HG03108 (cell line): ENCODE results near the gene DAGLA.
A peak's percentile ranks its signal among the peaks of the same experiment; 100 is the strongest.

Experiments used
- ATAC-seq: cut with Tn5 transposase; IDR thresholded peaks from one replicate; pipeline ENCODE4 v1.9.1; 2021; ENCODE audit warnings: moderate library complexity; ENCODE audit not compliant: unreplicated experiment

The DAGLA gene

DNA sequence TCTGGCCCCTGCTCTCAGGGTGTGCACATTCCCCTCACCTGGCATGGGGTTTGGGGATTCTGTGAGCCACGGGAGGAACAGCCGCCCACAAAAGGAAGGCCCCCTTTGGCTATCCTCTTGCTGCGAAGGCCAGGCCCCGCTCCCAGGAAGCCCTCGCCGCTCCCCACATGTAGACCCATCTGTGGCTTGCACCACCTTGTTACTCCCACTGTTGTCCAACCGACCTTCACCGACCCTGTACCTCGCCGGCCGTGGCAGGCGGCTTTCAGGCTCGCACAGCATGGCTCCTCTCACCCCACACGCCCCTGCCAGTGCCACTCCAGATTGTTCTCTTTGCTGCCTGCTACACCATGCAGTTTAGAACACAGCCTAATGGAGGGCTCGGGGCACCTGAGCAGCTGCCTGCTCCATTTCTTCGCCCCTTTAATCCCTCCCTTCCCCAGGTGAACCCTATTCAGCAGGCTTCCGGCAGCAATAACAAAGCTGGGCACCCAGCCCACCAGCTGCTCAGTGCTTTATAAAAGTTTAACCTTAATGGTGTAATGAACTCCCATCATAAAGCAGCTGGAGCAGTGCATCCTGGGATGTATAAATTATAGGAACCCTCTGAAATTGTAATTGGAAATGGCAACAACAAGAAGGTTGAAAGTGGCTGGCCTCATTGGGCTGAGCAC, 10.7 kb downstream of the DAGLA start:
- no peak for ATAC-seq

DNA sequence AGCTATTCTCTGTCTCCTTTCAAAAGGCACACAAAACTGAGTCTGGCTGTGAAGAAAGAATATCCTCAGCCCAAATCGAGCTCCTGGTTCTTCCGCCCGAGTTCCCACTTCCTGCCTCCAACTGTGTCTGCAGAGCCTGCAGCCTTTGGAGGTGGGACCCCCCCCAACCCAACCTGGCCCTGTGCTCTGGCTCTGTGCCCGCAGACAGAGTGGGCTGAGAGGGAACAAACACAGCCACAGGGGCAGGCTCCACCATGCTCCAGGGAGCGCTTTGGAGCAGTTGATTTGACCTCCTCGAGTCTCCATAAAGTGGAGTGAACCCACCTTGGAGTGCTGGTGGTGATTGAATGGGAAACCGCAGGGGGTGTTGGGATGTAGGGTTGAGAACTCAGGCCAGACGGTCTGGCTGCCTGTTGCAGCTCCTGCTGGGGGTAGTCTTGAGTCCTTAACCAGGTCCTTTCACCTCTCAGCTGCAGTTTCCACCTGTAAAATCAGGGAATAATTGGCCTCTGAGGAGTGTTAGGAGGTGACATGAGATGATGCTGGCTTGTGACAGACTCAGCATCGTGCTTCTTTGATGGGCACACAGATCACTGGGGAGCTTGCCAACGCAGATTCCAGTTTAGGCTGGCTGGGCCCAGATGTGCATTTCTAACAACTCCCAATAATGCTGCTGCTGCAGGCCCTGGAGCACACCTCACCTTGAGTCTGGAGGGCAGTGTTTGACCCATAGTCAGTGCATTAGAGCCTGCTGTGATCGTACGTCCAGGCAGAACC, 11.4 kb downstream of the DAGLA start:
- no peak for ATAC-seq

DNA sequence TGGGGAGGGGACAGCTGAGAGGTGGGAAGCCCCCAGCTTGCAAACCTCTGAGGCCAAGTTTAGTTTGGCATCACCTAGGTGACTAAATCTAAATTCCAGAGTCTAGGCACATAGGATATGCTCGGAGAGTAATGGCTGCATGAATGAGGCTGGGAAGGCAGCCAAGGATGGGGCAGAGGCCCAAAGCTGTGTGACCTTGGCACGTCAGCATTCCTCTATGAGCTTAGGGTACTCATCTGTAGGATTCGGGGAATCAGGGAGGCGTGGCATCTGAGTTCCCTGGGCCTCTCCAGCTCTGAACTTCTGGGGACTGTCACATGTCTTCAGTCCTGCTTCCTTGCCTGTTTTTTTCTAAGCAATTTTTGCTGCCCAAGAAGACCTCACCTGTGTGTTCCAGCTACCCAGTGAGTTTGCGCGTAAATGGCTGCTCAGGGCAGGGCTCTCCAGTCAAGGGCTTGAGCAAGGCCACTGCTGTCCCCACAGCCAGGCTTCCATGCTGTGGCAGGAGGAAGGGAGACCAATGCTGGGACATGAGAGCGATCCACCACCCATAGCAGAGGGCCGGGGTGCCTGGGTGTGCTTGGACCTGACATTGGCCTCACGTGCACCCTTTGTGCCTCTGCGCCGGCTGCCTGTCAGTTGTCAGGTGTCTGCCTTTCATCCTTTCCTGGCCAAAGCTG, 13.9 kb downstream of the DAGLA start:
- ATAC-seq = no peak

DNA sequence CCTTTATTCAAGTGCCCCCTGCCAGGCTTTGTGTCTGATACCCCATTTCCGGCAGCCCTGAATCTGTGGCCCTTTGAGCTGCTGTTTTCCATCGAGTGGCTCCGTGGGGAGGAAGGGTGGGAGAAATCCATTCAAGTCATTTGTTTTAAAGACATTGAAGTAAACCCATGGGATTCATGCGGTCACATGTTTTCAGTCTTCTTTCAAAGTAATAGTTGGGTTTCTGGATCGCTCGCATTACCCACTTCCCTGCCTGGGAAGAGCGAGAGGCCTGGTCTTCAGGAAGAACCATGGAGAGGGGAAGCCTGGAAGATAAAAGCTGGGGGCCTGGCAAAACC, 14.4 kb downstream of the DAGLA start:
- ATAC-seq = no peak

DNA sequence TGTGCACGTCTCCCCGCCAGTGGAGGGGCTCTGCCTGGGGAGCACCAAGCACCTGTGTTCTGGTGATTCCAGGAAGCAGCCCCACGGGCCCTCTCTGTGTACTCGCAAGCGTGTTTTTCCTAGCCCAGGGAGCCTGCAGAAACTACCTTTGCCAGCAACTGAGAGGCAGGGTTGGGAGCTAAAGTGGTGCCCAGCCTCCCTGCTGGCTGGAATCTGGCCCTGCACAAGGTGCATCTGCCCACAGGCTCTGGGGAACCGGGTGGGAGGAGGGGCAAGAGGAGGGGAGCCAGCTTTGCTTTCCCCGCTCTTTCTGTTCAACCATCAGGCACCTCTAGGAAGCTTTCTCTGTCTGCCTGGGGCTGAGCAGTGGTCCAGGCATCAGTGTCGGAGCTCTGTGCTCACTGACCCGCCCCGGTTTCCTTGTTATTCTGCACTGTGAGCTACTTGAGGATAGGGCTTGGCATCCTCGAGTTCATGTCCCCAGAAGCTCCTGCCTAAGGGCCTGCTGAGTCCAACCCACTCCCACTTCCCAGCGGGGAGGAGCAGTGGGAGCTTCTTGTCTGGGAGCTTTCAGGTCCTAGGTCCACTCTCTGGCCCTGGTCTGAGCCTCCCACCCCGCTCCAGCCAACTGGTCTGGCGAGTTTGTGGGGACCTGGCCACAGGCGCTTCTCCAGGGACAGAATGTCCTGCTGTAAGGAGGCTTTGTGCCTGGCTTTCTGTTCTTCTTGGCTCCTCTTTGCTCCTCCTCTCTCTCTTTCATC, 14.9 kb downstream of the DAGLA start:
- no peak for ATAC-seq

DNA sequence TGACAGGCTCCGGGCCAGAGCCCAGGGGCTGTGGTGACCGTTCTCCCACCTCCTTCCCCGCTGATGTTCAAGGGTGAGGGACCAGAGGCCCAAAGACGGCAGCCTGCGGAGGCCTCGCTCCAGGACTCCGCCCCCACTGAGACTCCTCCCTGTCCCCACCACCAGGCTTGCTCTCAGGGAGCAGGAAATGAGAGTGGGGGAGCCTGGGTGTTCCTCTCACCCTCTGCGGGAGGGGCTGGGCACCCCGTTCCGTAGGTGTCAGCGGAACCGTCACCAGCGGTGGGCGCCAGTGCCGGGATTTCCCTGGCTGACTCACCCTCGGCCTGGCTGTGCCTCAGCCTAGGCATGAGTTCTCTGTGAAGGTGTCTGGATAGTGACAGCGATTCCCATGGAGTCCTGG, 15.7 kb downstream of the DAGLA start:
- peak; percentile 78 for ATAC-seq

DNA sequence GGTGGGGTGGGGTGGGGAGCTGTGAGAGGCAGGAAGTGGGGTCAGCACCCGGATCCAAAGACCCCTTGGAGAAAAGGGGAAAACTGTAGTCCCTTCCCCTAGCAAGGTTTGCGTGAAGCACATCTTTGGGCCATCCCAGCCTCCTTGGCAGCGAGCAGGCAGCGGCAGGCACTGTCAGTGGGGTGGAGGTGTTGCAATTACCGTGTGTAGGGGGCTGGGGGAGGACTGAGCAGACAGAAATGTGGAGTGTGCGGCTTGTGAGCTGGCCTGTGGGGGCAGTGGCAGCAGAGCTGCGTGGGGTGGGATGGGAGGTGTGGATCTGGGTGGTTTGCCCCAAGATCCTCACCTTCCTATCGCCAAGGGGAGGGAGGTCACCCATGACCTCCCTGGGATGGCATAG, 16.4 kb downstream of the DAGLA start:
- no peak for ATAC-seq

DNA sequence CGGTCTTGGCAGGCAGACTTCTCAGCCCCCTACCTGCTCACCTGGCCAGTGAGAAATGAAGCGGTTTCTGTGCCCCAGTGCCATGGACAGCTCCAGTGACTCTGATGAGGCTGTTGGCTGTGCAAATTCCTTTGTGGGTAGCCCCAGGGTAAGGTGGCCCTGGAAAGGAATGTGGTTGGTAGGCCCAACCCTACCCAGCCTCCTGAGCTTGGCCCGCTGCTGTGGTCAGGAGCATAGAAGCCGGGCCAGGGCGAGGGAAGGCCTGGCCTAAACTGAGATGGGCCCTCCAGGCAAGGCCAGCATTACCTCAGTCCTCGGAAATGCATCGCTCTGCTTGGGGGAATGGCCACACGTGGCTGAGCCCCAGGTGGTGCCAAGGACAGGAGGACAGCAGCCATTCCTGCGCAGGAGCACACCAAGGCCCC, 16.9 kb downstream of the DAGLA start:
- ATAC-seq = no peak

DNA sequence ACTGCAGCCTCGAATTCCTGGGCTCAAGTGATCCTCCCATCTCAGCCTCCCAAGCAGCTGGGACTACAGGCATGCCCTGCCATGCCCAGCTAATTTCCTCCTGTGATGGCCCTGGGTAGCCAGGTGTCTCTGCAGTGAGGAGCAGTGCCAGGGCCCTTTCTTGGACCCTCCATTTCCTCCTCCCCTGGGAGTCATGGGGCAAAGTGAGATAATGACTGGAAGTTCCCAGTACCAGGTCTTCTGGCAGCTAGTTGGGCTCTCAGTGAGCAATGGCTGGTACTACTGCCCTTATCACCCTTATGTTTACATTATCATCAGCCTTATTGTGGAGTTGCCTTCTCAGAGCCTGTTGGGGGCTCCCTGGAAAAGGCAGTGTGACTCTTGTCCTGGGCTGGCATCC, 17.6 kb downstream of the DAGLA start:
- ATAC-seq = no peak

DNA sequence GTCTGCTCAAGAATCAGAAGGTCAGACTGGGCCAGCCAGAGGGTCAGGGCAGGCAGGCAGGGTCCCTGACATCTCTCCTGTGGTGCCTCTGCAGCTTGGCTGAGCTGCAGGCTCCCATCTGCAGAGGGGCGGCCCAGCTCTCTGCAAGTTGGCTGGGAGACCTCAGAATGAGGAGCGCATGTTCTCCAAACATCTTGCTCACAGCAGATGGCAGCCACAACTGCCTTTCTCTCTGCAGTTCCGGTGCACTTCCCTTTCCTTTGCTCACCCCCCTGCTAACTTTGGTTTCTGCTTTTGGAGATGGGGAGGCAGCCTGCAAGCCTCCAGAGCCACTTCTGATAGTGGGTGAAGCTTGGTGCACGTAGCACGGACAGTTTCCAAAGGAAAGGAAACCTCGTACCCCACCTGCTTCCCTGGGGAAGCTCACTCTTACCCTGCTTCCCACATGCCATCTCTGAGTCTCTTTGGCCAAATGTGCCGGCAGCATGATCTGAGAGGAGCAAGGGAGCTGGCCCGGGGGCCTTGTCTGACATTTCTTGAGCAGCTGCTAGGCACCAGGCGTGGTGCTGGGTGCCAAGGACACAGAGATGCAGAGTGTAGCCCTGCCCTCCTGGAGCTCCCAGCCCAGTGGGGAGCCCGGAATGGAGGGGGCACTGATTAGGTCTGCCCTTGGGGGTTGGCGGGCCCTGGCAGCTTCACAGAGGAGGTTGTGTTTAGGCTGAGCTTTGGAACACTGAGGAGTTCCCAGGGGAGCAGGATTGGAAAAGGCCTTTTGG, 18.2 kb downstream of the DAGLA start:
- no peak for ATAC-seq

DNA sequence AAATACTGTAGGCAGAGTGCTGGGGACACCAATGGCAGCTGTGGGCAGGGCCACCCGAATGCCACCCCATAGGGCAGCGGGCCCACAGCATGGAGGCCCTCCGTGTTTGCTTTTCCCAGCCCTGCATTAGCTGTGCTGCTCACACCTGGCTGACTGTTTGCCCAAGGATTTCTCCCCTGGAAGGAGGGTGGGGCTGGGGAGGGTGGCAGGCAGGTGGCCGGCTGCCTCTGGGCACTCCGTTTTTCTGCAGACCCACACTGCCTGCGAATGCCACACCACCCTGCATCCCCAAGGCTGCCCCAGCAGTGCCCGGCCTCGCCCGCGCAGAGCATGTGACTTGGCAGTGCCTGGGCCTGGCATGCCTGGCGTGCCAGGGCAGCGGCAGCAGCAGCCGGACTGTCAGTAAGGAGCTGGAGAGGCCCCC, 19.6 kb downstream of the DAGLA start:
- no peak for ATAC-seq

DNA sequence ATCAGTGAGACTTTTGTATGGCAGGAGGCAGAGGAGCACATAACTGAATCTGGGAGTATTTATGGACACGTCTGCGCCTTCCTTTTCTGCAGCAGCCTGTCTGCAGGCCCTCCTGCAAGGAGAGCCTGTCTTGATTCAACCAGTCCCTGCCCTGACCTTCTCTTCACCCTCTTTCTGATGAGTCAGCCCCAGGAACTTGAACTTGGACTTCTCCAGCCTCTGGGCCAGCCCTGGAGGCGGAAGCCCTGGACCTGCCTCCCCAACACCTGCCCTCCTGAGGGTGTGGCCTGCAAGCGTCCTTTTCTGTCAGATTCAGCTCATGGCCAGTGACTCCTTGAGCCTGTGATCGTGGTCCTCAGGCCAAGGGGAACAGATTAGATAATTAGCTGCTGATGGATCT, 20.0 kb downstream of the DAGLA start:
- ATAC-seq = no peak

DNA sequence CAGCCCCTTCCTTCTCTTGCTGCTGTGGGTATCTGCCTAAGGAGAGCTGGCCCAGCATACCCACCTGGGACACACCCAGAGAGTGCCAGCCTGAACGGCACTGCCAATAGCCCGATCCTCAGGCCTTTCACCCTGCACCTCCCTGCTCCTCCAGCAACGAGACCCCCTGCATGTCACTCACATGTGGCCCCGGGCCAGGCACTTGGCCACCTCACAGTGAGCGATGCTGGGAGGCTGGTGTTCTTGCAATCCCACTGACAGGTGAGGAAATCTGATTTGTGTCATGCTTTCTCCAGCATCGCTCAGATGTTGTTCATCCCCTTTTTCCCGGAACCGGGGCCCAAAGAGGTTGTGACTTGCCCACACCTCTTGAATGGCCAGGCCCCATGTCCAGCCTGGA, 20.5 kb downstream of the DAGLA start:
- ATAC-seq = no peak

DNA sequence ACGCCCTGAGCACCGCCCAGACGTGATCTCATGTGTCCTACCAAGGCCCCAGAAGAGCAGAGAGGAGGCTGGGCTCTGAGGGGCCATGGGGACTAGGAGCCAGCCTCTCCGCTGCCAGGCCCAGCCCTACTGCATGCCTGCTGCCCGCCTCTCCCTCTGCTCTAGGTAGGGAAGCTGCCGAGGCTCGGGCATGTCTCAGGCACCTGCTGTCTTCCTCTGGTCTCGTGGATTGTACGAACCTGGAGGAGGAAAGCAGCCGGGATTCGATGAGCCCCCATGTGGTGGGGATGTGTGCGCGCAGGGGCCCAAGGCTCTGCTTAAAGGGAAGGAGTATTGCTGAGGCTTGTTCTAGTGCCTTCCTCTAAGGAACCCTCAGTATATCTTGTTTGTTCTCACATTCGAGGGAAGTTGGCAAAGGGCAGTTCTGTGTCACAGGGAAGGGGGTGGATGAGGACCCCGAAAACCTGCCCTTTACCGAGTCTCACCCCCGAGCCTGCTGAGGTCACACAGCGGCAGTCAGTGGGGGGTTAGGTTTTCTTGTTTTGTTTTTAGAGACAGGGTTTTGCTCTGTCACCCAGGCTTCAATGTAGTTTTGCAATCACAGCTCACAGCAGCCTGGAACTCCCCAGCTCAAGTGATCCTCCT, 21.2 kb downstream of the DAGLA start:
- ATAC-seq = no peak

DNA sequence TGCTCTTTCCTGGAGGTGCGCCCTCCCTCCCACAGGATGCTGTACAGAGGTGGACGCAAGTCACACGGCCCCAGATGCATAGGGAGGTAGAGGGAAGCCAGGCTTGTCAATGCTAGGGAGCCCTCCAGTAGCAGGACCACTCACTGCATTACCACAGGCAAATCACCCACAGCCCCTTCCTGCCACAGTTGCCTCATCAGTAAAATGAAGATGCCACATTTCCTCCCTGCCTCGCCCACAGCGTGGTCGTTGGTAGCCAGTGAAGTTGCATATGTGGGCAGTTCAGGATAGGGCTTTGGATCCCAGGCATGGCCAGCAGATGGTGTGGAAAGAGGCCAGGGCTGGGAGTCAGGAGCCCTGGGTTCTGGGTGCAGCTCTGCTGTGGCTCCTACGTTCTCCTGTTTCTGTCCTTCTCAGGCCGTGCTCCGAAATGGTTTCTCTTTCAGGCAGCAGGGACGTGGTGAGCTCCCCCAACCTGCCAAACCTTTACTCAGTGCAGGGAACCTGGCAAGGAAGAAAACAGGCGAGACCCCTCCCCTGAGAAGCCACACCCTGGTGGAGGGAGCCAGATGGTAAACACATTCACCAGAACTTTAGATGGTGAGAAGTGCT, 22.6 kb downstream of the DAGLA start:
- no peak for ATAC-seq

DNA sequence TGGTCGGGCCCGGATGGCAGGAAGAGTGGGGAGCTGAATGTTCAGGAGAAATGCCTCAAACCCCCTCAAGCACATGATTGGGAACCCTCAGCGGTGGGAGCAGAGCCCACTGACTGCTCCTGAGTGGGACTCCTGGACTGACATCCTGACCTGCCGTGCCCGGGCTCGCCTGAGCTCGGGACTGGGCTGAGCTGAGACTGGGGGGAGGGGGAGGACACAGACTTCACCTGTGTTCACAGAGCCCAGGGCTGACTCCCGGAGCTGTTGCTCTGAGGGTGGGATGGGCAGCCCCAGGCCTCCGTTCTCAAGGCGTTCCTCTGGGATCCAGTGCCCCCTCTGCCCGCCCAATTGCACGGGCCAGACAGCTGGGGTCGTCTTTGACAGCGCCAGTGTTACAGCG, 24.6 kb downstream of the DAGLA start:
- ATAC-seq = no peak

DNA sequence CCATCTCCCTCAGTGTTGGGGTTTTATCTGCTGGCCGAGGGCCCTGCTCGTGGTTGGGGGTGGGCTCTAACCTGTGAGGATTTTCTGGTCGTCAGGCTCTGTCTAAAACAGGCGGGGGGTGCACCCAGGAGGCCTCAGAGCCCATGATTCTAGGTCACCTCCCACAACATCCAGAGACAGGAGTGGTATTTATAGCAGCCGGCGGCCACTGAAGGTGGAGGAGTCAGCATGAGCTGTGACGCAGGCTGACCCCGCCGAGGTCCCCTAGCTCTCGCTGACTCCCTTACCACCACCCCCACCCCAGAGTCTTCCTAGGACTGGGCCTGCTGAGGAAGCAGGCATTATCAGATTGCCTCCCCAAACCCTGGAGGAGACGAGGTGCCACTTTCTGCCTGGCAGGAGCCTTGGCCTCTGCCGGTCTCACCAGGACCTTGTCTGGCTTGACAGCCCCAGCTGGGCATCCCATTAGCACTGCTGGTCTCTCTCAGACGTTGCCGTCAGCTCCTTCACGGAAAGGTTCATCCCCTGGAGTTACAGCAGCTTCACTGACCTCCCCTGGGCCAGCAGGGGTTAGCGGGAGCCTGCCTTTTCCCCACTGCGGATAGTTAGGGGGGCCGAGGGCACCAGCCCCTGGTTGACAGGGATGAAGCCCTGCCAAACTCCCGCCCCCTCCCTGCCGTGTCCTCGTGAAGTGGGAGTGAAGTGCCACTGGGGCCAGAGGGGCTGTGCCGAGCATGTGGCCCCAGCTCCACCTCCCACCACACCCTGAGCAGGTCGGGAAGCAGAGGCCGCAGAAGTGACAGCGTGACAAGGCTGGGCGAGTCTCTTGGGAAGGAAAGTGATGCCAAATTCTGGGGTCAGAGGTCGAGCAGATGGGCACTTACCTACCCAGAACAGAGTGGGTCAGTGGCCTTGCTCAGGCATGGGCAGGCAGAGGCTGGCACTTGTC, 26.5 kb downstream of the DAGLA start:
- ATAC-seq = no peak

DNA sequence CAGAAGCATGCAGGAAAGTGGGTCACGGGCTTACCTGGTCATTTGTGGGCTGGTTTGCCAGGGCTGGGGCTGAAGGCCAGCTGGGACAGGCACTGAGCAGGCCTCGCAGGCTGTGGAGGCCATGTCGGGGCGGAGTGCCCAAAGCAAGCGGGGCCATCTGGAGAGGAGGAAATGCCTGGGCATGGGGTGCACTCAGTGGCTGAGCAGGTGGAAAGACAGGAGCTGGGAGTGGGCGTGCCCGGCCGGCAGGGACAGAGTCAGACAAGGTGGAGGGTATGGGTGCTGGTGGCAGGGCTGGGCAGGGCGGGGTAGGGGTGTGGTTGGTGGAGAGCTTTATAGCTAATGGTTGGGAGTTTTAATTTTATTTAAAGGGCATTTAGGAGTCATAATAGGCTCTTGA, 27.4 kb downstream of the DAGLA start:
- ATAC-seq = no peak

DNA sequence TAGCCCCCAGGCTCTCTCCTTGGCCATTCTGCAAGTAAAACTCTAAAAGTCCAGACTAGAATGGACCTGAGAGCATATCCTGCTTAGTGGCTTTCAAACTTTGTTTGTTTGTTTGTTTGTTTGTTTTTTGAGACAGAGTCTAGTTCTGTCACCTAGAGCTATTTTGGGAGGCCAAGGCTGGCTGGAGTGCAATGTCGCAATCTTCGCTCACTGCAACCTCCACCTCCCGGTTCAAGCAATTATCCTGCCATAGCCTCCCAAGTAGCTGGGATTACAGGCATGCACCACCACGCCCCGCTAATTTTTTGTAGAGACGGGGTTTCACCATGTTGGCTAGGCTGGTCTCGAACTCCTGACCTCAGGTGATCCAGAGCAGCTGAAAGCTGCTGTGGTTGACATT, 28.9 kb downstream of the DAGLA start:
- ATAC-seq = no peak
